ENCODE measurements around the gene YDJC. TPM values are rescaled to one million over a fixed set of nuclear protein-coding genes. Genes with fewer than 3 reads are reported as not detected.

Gene YDJC
- total RNA-seq, 2 experiments from 2014 or later = 80.6 to 80.7 TPM

DNA sequence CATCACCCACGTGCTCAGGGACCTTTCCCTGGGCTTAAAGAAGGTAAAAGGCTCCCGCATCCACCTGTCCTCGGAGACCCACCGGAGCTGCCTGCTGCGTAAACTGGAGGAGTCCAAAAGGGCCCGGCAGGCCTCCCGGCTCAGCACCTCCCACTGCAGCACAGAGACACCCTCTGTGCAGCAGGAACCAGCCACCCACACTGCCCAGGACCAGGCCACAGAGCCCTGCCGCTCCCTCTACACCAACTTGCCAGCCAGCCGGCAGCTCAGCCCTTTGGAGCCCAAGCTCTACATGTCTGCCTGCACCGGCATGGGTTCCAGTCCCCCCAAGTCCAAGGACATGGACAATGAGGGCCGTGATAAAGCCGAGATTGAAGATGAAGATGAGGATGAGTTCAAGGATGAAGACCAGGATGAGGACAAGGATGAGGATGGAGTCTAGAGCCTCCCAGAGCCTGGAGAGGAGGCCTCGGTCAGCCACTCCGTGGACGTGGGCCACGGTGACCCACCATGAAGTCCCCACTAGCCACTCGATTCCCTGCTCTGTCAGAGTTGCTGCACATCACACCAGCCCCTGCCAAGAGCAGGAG, 6.9 kb upstream of the YDJC start:
- ChIA-PET POLR2A (no interaction called here), CTCF (interaction anchor here (1.3 to 1.5 kb wide), 2 partner anchors 9 to 11 kb away, joined by 5 read pairs; no protein-coding TSS in a partner anchor)

DNA sequence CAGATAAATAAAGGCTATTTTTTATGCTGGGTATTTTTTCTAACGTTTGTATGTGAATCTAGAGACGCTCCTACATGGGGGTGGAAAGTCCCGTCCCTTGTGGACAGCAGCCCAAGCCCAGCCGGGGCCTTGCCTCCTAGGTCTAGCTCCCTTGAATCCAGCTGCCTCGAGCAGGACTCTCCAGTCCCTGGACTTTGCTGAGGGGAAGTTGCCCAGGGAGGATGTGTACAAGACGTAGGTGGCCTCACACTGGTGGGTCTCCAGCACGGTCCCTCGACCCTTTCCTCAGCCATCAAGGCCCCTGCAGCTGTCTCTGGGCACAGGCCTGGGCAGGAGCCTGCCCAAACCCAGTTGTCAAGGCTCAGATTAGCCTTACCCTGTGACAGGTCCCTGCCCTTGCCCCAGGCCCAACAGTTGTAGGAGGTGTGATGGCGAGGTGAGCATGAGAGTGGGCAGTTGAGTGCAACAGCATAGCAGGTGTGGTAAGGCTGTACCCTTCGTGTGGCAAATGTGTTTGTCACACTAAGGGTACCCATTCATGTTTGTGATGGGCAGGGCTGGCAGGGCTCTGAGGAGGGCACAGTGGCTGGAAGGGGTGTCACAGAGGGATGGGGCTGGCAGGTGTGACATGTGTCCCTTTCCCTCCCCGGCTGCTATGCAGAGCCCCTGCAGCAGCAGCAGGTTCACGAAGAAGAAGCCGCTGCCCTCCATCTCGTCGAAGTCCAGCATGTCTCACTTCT, 6.1 kb upstream of the YDJC start:
- ChIA-PET POLR2A (no interaction called here), CTCF (interaction anchor here (1.0 to 1.5 kb wide), 3 partner anchors 10 to 28 kb away, joined by 3 to 5 read pairs (median 5); no protein-coding TSS in a partner anchor)

DNA sequence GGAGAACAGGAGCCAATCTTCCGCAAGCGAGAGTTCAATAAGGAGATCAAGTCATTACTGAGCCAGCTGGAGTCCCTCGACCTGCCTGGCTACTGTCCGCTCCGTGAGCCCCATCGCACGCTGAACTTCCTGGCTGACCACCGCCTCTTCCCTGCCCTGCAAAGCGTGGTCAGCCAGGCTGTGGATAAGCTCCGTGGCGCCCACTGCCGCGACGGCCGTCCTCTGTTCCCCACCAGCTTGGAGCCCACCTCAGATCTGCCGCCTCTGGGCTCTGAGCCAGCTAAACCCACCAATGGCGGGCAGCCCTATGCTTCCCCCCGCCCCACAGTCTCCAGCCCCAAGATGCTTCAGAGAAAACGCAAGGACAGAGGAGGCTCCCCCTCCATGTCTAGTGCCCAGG, 5.0 kb upstream of the YDJC start:
- ChIA-PET POLR2A (interaction anchor here (0.6 kb wide), 1 partner anchor 231 kb away, joined by 4 read pairs; no protein-coding TSS in a partner anchor), CTCF (no interaction called here)

DNA sequence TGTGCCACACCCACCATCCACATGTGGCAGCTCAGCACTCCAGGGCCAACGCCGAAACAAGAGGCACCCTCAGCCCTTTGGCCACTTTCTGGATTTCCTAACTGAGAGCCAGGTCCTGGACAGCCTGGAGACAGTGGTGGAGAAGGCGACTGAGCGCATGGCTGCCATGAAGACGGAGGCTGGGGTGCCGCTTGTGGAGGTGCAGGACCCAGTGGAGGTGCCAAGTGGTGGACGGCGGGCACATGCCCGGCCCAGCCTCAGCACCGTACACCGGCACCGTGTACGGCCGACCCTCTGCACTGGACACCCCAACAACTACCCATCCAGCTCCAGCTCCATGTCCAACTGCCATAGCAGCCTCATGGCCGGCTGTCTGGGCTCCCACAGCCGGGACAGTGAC, 4.3 kb upstream of the YDJC start:
- ChIA-PET CTCF (interaction anchor here (0.9 kb wide), 1 partner anchor 9 kb away, joined by 3 read pairs; no protein-coding TSS in a partner anchor), POLR2A (interaction anchor here (0.5 to 7.1 kb wide), 2 partner anchors 8 to 32 kb away, joined by 8 to 84 read pairs; partner anchors contain the start of gene SDF2L1)

DNA sequence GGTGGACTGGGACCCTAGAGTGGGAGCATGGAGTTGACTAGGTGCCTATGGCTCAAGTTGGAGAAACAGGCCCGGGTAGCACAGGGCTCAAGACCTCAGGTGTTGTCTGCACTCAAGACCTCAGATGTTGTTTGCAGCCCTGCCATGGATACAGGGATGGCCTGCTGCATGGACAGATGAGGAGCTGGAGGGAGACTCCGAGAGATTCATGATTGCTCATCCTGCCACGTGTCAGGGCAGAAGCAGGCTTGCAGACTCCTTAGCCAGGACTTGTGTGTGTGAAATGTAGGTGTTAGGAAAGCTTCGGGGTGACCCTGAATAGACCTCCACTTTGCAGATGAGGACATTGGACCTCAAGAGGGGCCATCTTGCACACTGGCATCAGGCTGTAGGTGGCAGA, 3.7 kb upstream of the YDJC start:
- ChIA-PET CTCF (interaction anchor here (0.9 kb wide), 1 partner anchor 10 kb away, joined by 3 read pairs; no protein-coding TSS in a partner anchor), POLR2A (interaction anchor here (7.1 kb wide), 1 partner anchor 9 kb away, joined by 84 read pairs; the partner anchor contains the start of gene SDF2L1)

DNA sequence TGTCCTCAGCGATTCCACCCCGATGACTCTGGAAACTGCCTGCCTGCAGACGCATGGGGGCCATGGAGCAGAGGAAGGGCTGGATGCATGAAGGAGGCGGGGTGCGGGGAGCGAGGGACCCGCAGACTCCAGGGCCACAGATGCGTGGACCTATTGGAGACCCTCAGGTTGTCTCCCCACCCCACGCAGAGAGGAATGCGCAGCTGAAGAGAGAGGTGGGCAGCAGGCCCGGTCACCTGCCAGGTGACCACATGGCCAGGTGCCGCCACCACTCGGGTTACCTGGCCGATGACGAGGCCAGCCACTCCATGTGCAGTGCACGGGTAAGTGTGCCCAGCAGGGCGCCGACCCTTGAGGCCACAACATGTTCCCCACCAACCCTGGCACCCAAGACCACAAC, 3.1 kb upstream of the YDJC start:
- CTCF ChIA-PET = interaction anchor here (0.8 to 1.3 kb wide), 4 partner anchors 10 to 16 kb away, joined by 3 to 7 read pairs (median 4); partner anchors contain the start of gene SDF2L1

DNA sequence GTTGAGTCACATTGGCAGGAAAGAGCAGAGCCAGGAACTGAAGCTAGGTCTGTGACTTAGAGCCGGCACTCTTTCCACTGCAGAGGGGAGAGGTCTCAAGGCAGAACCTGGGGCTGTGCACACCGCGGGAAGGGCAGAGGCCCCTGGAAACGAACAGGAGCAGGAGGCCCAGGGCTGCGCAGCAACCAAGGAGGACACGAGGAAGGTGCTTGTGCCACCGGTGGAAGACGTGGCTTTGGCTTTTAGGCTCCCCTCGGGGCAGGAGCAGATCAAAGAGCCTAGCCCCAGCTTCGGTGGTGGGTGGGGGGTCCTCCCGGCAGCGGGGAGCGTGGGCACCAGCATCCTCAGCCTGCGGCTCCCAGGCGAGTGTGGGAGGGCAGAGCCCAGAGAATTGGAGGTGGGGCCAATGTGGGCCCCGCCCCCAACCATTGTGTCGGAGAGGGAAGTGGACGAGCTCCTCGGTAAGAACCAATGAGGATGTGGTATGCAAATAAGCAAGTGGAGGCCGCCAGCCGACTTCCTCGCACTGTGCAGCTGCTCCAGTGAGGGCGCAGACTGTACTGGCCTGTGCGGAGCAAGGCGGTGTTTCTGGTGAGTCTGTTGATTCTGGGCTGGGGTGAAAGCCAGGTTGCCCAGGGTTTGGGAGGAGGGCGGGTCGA, 2.5 kb upstream of the YDJC start, which contains the start of gene CCDC116:
Gene CCDC116, plus strand, starts transcription at position 524 of the 659 bp plus-strand sequence. CDS start 422 bp downstream, outside the sequence.
- ChIA-PET CTCF (interaction anchor here (0.8 to 1.3 kb wide), 4 partner anchors 9 to 16 kb away, joined by 3 to 7 read pairs (median 4); partner anchors contain the start of gene SDF2L1), POLR2A (interaction anchor here (1.3 to 7.1 kb wide), 2 partner anchors 10 to 63 kb away, joined by 7 to 84 read pairs; partner anchors contain the start of gene SDF2L1)

More for the DNA sequence above, 3.1 kb upstream of the YDJC start:
- POLR2A ChIA-PET = interaction anchor here (7.1 kb wide), 1 partner anchor 10 kb away, joined by 84 read pairs; the partner anchor contains the start of gene SDF2L1

DNA sequence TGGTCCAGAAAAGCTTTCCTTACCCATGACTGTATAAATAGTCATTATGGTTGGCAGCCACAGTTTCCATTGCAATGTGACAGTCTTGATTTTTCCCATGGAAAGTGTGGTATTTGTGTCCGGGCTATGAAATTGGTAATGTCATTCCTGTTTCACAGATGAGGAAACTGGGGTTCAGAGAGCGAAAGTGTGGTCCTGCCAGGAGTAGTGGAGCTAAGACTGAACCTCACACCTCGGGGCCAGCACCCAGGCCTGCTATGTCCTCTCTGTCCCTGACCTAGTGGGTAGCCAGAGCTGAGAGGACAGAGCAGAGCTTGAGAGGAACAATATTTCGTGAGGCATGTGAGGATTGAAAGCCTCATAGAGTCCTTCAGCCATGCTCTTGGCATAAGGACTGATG, 1.2 kb upstream of the YDJC start:
- POLR2A ChIA-PET = interaction anchor here (1.3 to 7.1 kb wide), 2 partner anchors 12 to 62 kb away, joined by 7 to 84 read pairs; partner anchors contain the start of gene SDF2L1
- CTCF ChIA-PET = interaction anchor here (0.6 to 4.1 kb wide), 6 partner anchors 11 to 27 kb away, joined by 3 to 61 read pairs (median 3); partner anchors contain the start of gene SDF2L1

DNA sequence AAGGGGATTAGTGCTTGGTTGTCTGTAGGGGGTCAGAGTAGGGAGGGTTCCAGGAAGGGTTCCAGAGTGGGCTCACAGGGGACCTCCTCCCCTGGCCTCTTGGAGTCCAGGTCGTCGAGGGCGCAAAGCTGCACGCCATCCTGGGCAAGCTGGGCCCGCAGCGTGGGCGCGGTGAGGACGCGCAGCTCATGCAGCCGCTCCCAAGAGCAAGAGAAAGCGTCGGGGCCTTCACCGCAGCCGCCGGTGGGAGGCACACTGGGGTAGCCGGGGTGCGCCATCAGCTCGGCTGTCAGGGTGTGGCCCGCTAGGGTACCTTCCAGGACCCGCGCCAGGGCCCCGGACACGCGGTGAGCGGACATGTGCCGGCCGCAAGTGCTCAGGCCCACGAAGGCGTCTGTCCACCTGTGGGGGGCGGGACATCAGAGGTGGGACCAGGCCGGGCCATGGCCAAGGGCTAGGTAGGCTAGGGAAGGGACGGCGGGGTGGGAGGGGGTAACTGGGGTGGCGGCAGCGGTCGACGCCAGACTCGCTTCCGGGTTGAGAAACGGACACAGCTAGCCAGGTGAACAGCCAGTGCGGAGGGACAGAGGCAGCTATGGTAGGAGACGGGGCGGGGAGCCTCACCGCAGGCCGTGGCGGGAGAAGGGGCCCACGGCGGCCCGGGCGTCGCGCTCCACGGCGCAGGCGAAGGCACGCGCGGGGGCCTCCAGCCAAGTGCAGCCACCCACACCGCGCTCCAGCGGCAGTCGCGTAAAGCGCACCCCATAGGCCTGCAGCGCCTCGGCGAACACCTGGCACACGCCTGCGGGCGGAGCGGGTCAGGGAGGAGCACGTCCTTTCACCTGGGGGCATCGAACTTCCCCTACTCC, 1.2 kb downstream of the YDJC start:
- CTCF ChIA-PET = interaction anchor here (0.7 to 4.1 kb wide), 12 partner anchors 14 to 63 kb away, joined by 3 to 61 read pairs (median 6); partner anchors contain the start of gene SDF2L1
- POLR2A ChIA-PET = interaction anchor here (0.6 to 7.1 kb wide), 6 partner anchors 14 to 59 kb away, joined by 3 to 84 read pairs (median 5); partner anchors contain the start of gene SDF2L1

DNA sequence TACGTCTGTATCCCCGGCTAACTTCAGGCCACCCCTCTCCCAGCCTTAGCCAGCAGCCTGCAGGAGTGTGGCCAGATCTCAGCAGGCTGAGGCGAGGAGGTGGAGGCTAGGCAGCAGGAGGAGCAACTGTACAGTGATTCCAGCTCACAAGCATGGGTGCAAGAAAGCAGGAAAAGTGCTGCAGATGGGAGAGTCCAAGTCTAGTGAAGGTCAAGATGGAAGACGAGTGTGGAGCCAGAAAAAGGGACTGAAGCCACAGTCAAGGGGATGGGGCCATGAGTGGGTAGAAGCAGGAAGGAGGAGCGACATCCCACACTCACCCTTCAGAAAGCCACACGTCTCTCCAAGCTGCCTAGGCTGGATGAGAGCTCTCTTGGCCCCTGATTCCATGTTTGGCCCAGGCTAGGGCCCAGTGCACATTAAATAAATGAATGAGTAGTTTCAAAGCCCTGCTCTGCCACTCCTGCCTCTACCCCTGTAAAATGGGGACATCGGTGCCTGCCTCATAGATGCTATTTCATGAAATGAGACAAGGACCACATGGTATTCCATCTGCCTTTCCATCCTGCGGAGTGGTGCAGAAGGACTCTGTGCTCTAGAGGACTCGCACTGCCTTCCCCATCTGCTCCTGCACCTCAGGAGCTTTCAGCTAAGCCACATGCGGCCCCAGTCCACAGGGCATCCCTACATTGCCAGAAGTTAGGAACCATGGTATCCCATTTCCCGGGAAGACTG, 2.9 kb downstream of the YDJC start:
- ChIA-PET CTCF (interaction anchor here (1.3 to 1.8 kb wide), 3 partner anchors 16 to 49 kb away, joined by 3 to 6 read pairs (median 3); partner anchors contain the start of gene SDF2L1), POLR2A (interaction anchor here (7.1 kb wide), 1 partner anchor 16 kb away, joined by 84 read pairs; the partner anchor contains the start of gene SDF2L1)

DNA sequence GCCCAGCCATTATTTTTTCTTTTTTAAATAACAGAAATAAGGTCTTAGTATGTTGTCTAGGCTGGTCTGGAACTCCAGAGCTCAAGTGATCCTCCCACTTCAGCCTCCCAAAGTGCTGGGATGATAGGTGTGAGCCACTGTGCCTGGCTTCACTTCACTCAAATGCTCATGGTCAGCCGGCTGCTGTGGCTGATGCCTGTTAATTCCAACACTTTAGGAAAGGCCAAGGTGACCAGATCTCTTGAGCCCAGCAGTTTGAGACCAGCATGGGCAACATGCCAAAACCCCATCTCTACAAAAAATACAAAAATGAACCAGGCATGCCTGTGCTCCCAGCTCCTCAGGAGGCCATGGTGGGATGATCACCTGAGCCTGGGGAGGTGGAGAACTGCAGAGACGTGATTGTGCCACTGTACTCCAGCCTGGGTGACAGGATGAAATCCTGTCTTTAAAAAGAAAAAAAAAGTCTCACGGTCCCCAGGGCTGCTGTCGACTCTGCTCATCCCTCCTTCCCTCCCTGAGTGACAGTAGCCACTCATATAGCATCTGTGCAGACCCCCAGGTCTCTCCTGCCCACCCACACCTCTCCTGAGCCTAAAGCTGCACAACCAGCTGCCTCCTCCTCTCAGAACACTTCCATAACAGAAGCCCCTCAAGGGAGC, 3.6 kb downstream of the YDJC start:
- POLR2A ChIA-PET = no interaction called here
- CTCF ChIA-PET = interaction anchor here (1.5 to 1.8 kb wide), 2 partner anchors 16 to 48 kb away, joined by 3 to 6 read pairs; partner anchors contain the start of gene SDF2L1

DNA sequence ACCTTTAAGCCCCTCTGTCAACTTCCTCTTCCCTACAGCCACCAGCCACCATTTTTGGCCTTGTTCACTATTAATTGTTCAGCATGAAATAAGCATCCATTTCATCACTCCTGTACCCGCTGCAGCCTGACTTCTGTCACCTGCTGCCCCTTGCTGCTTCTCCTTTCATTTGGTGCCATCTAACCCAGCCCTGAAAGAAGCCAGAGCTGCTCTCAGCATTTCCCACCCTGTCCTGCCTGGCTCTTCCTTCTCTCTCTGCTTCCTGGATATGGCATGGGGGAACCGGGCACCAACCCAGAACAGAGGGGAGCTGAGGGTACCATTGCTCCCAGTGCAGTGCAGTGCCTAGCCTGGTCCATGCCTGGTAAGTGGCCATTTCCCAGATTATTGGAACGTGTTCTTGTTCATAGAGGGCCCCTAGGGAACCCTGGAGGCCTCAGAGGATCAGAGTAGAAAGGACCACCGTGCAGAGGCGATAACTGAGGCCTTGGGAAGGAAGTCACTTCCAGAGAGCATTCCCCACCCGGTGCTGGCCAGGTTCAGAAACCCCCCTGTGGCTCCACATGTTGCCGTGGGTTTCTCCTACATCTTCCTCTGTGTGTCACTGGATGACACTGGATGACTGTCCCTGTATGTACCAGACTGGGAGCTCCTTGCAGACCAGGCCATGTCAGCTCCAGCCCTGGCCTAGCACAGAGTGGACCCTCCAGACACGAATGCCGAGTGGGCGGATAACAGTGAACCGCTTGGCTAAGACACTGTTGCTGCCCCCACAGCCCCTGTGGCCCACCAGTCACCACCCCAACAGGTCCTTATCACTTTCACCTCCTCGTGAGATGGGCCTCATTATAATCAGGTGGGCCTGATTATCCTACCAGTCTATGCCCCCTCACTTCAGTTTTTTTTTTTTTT, 4.7 kb downstream of the YDJC start:
- CTCF ChIA-PET = interaction anchor here (1.3 to 1.8 kb wide), 3 partner anchors 17 to 59 kb away, joined by 4 to 7 read pairs (median 6); partner anchors contain the start of gene SDF2L1
- POLR2A ChIA-PET = no interaction called here

DNA sequence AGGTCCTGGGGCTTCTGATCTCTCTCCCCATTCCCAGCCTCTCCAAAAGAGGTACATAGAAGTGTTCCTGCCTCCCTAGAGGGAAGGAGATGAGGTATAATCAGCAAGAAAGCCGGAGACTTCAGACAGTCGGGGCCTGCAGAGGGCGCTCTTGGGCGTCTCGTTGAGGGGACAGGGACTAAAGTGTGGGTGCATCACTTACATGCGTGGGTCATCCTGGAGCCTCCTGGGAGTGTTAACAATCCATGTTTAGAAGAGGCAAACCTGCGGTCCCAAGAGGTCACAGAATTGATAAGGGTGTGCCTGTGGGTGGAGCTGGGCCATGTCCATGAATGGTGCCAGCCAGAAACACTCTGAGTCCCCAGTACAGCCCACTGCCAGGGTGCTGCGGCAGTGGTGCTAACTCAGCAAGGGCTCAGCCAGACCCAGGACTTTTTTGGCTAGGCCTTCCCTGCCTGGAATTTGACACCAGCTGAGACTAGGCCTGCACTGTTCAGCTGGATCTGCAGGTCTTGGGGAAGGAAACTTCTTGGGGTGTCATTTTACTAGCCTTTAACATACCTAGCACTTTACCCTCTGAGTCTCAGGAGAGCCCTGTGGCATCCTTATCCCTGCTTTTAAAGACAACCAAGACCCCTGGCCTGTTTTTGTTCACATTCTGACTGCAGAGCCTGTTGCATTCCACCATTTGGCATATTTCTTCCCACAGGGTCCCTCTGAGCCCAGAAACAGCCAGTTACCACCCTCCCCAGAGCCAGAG, 5.5 kb downstream of the YDJC start:
- ChIA-PET CTCF (interaction anchor here (1.3 to 1.5 kb wide), 2 partner anchors 27 to 58 kb away, joined by 4 to 7 read pairs; no protein-coding TSS in a partner anchor), POLR2A (no interaction called here)

DNA sequence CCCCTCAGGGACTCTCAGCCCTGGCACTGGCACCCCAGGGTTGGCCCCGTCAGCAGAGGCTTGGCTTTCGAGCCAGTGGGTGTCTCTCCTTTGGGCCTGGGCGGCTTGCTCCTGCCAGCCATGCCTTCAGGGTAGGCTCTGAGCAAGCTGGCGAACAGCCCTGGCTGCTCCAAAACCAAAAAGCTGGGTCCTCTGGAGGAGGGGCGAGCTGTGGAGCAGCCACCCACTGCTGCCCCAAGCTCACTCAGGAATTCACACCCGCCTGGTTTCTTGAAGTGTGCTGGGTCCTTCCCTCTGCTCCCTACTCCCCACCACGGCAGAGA, 6.2 kb downstream of the YDJC start:
- POLR2A ChIA-PET = no interaction called here
- CTCF ChIA-PET = interaction anchor here (1.1 to 1.3 kb wide), 2 partner anchors 9 to 58 kb away, joined by 4 read pairs; partner anchors contain the start of gene CCDC116

Data from activated CD8-positive, alpha-beta memory T cell treated with anti-CD3 and anti-CD28 coated beads for 36 hours (primary cell).